MM.1S (cell line): ENCODE data around the gene HMCES.

ENCODE experiments used
- DNase-seq: peaks from one replicate; pipeline ENCODE4 v3.0.0-alpha.2; 2015
- H2AFZ ChIP-seq: fragments of 300-600 bp; sonication (generic); 2 replicates; pipeline ENCODE4 v1.6.0; 2016; ENCODE audit warnings: antibody characterized with exemption, low read length
- H3F3A ChIP-seq: fragments of 300-600 bp; sonication (generic); 2 replicates; pipeline ENCODE4 v1.6.1; 2016; ENCODE audit warnings: mild to moderate bottlenecking, antibody characterized with exemption, low read length, moderate library complexity, mixed read lengths; ENCODE audit not compliant: insufficient read depth
- H3K27ac ChIP-seq: fragments of 300-600 bp; sonication (generic); 2 replicates; pipeline ENCODE4 v1.5.1; 2016; ENCODE audit warnings: mild to moderate bottlenecking, low read length
- H3K27me3 ChIP-seq: fragments of 300-600 bp; sonication (generic); replicated peaks from 2 replicates; pipeline ENCODE4 v1.6.0; 2016; ENCODE audit warnings: low read length; ENCODE audit not compliant: insufficient read depth
- H3K36me3 ChIP-seq: fragments of 300-600 bp; sonication (generic); replicated peaks from 2 replicates; pipeline ENCODE4 v1.6.1; 2016; ENCODE audit warnings: mild to moderate bottlenecking, low read length, mixed read lengths; ENCODE audit not compliant: insufficient read depth
- H3K4me1 ChIP-seq: fragments of 300-600 bp; sonication (generic); 2 replicates; pipeline ENCODE4 v1.6.1; 2016; ENCODE audit warnings: low read length, mixed read lengths
- H3K4me2 ChIP-seq: fragments of 300-600 bp; sonication (generic); 2 replicates; pipeline ENCODE4 v1.6.0; 2016; ENCODE audit warnings: low read depth, low read length
- H3K4me3 ChIP-seq: fragments of 300-600 bp; sonication (generic); 2 replicates; pipeline ENCODE4 v1.5.1; 2016; ENCODE audit warnings: low read length, mixed read lengths
- H3K79me2 ChIP-seq: fragments of 300-600 bp; sonication (generic); 2 replicates; pipeline ENCODE4 v1.6.1; 2016; ENCODE audit warnings: mixed run types, low read length, mixed read lengths
- H3K9ac ChIP-seq: fragments of 300-600 bp; sonication (generic); 2 replicates; pipeline ENCODE4 v1.6.1; 2016; ENCODE audit warnings: low read length, mixed read lengths
- H3K9me2 ChIP-seq: fragments of 300-600 bp; sonication (generic); replicated peaks from 2 replicates; pipeline ENCODE4 v1.6.1; 2016; ENCODE audit warnings: mild to moderate bottlenecking, low read length, mixed read lengths; ENCODE audit not compliant: insufficient read depth
- H3K9me3 ChIP-seq: fragments of 300-600 bp; sonication (generic); replicated peaks from 2 replicates; pipeline ENCODE4 v1.6.1; 2016; ENCODE audit warnings: mild to moderate bottlenecking, low read length, mixed read lengths; ENCODE audit not compliant: insufficient read depth
- H4K20me1 ChIP-seq: fragments of 300-600 bp; sonication (generic); 2 replicates; pipeline ENCODE4 v1.6.1; 2016; ENCODE audit warnings: mild to moderate bottlenecking, low read length, moderate library complexity, mixed read lengths; ENCODE audit not compliant: insufficient read depth
- CTCF ChIP-seq: fragments of 300-600 bp; sonication (generic); IDR thresholded peaks from 2 replicates; pipeline ENCODE4 v1.5.1; 2016; ENCODE audit warnings: antibody characterized with exemption, low read length, mixed read lengths
- EZH2 ChIP-seq: fragments of 300-600 bp; sonication (generic); optimal IDR thresholded peaks from 2 replicates; pipeline ENCODE3; 2017; ENCODE audit warnings: low read depth, mild to moderate bottlenecking, antibody characterized with exemption, low read length, mixed read lengths
- EZH2phosphoT487 ChIP-seq: fragments of 300-600 bp; sonication (generic); IDR thresholded peaks from 2 replicates; pipeline ENCODE4 v1.6.1; 2018; ENCODE audit warnings: antibody characterized with exemption, low read length

HMCES gene

GRCh38 chr3:129326595-129326994, 47.9 kb downstream of the HMCES start:
- no peaks in the 10 kb centered on the region for H3K9me3 ChIP-seq
- H2AFZ ChIP-seq = no peak overlapping the region
- DNase-seq = no peak
- H3K4me1 ChIP-seq = peaks cover 31% of the 10 kb centered on the region
- peaks cover 34% of the 10 kb centered on the region for H3F3A ChIP-seq
- H3K4me2 ChIP-seq = no peak overlapping the region
- H4K20me1 ChIP-seq = no peaks in the 10 kb centered on the region
- no peaks in the 10 kb centered on the region for H3K36me3 ChIP-seq
- H3K27ac ChIP-seq = no peak overlapping the region
- H3K27me3 ChIP-seq = no peaks in the 10 kb centered on the region
- no peaks in the 10 kb centered on the region for H3K79me2 ChIP-seq
- no peak overlapping the region for H3K9ac ChIP-seq
- no peak for TF ChIP-seq EZH2
- TF ChIP-seq CTCF = no peak
- no peak for TF ChIP-seq EZH2phosphoT487
- H3K9me2 ChIP-seq = no peaks in the 10 kb centered on the region
- no peak overlapping the region for H3K4me3 ChIP-seq

- no peak for TF ChIP-seq EZH2phosphoT487
- no peak for TF ChIP-seq CTCF
- TF ChIP-seq EZH2 = no peak
- H3K9me3 ChIP-seq = no peaks in the 10 kb centered on the region
- H3K9me2 ChIP-seq = no peaks in the 10 kb centered on the region
- H3K9ac ChIP-seq = no peak overlapping the region
- no peak overlapping the region for H3K4me2 ChIP-seq
- peaks cover 27% of the 10 kb centered on the region for H3K4me1 ChIP-seq
- H3K4me3 ChIP-seq = no peak overlapping the region
- no peak overlapping the region for H2AFZ ChIP-seq
- H3K36me3 ChIP-seq = no peaks in the 10 kb centered on the region
- no peaks in the 10 kb centered on the region for H4K20me1 ChIP-seq
- peaks cover 34% of the 10 kb centered on the region for H3F3A ChIP-seq
- no peak for DNase-seq
- no peak overlapping the region for H3K27ac ChIP-seq
- H3K79me2 ChIP-seq = no peaks in the 10 kb centered on the region
- H3K27me3 ChIP-seq = no peaks in the 10 kb centered on the region
Observed at GRCh38 chr3:129327510-129327909, 48.8 kb downstream of the HMCES start.

DNA sequence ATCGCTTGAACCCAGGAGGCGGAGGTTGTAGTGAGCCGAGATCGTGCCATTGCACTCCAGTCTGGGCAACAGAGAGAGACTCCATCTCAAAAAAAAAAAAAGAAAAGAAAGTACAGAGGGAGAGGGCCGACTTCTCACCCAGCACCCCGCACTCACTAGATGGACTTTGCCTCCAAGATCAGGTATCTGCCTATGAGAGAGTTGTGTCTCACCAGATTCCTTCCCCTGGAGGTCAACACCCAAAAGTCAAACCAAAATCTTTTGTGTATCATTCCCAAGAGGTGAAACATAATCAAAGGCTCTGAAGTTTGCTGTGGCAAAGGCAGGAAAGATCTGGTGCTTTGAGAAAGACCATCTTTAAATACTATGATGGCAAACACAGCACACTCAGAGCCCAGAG, 51.2 kb downstream of the HMCES start:
- Histone ChIP-seq H3K9me2 (no peaks in the 10 kb centered on the region), H3K79me2 (no peaks in the 10 kb centered on the region), H3K27me3 (no peaks in the 10 kb centered on the region), H3K4me3 (no peak overlapping the region), H3K36me3 (no peaks in the 10 kb centered on the region), H3K4me2 (no peak overlapping the region), H4K20me1 (no peaks in the 10 kb centered on the region), H2AFZ (no peak overlapping the region), H3K9ac (no peak overlapping the region), H3K9me3 (no peaks in the 10 kb centered on the region), H3K4me1 (peaks cover 13% of the 10 kb centered on the region), H3K27ac (no peak overlapping the region), H3F3A (peaks cover 20% of the 10 kb centered on the region)
- DNase-seq = no peak
- TF ChIP-seq EZH2phosphoT487 (no peak), CTCF (no peak), EZH2 (no peak)
